T-helper 1 cell (primary cell): ENCODE data around the gene ADGRF3.
A peak's percentile ranks its signal among the peaks of the same experiment; 100 is the strongest.
"Not testable (repeated sequence)": the region's sequence is repeated elsewhere in the genome, so short reads cannot be mapped to it uniquely, and the experiment has no call there.

Experiments
- DNase-seq, 5 donors: peaks; one replicate each; pipeline ENCODE4 v3.0.0-alpha.2; 2012 to 2020

The ADGRF3 gene

DNA sequence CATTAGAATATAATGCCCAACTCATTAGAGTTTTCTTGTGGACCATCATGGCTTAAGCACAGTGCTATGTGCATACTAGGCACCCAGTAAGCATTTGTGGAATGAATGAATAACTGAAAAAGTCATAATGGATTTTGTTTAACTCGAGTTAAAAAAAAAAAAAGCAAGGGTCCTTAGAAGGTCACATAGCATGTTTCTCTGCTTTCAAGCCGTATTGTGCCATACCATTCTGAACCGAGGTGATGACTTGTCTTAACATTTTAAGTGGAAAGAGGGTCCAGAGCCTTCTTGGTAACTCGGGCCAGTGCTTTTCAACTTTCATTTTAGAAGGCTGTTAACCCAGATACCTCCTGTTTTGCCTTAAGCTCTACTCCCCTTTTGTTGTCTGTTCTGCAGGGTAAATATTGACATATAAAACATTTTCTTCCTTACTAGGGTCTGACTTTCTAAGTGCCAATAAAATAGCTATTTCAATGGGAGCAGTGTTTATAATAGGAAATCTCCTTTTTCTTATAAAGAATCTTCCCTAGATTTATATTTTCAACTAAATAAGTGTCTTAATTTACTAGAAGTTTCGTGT, 787 bp upstream of the ADGRF3 start:
- DNase-seq, result peak in 1 of 5 donors; percentile 16

GRCh38 chr2:26345545-26346453, 790 bp downstream of the ADGRF3 start, which contains the start of gene SELENOI:
SELENOI (plus strand) TSS chr2:26346143; CDS start chr2:26346233, 90 bp downstream.
- DNase-seq, result peak; percentile 98 to 99 (median 99)

- no peak for DNase-seq
Observed at GRCh38 chr2:26345283-26345544, 1.4 kb downstream of the ADGRF3 start.

DNA sequence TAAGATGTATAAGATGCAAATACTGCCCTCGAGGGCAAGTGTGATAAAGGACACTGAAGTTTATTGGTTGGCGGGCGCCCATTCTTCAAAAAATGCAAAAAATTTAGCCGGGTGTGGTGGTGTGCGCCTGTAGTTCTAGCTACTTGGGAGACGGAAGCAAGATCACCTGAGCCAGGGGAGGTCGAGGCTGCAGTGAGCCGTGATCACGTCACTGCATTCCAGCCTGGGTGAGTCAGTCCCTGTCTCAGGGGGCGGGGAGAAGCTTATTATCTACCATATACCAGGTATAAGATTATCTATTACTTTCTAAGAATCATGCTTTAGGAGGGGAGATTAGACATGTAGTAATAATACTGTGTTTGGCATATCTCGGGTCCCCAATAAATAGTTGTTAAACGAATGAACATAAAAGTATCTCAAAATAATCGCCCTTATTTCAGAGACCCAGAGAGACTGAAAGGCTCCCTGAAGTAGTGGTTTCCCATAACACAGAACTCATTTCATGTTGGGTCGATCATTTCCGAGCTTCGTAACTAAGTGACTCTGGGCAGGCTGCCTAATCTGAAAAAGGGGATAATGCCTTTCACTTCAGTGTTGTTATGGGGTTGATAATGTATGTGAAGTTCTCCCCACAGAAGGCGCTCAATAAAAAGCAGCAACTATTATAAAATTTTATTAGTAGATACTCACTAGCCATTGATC, 1.9 kb downstream of the ADGRF3 start:
- DNase-seq, result no peak

DNA sequence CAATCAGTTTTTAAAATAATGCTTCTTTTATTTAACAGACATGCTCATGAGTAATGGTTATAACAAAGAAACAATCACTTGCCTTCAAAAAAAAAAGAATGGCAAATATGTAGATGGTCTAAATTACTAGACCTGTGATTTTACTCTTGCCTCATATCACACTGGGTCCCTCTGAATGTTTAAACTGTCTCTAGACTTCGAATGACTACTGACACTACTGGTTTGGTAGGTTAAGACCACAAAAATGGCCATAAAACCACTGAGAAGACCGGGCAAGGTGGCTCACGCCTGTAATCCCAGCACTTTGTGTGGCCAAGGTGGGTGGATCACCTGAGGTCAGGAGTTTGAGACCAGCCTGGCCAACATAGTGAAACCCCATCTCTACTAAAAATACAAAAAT, 5.8 kb downstream of the ADGRF3 start:
- DNase-seq, result no peak

GRCh38 chr2:26337298-26337697, 9.3 kb downstream of the ADGRF3 start:
- DNase-seq, result no peak

DNA sequence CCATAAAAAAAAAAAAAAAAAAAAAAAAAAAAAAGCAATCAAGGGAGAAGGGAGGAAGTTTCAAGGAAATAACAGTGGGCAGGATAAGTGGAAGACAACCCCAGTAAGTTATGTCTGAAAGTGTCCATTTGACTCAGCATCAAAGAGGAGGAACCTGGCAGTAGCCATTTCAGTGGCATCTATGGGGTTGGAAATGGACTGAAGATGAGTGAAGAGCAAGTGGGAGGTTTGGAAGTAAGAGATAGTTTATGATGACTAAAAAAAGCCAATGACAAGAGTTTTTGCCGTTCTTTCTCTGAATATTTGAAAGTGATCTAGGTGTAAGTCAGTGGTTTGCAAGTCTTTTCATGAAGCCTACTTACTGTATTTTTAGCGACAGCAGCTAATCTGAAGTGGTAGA, 9.9 kb downstream of the ADGRF3 start:
- DNase-seq, result no peak

DNA sequence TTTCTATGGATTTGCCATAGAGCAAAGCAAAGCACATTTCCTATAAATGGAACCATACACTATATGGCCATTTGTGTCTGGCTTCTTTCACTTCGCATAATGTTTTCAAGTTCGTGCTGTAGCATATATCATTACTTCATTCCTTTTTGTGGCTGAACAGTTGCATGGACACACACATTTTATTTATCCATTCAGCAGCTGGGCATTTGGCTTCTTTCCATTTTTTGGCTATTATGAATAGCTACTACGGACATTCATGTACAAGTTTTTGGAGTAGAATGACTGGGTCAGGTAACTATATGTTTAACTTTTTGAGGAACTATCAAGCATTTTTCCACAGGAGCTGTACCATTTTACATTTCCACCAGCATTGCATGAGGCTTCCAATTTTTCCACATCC, 11.4 kb downstream of the ADGRF3 start:
- no peak for DNase-seq

DNA sequence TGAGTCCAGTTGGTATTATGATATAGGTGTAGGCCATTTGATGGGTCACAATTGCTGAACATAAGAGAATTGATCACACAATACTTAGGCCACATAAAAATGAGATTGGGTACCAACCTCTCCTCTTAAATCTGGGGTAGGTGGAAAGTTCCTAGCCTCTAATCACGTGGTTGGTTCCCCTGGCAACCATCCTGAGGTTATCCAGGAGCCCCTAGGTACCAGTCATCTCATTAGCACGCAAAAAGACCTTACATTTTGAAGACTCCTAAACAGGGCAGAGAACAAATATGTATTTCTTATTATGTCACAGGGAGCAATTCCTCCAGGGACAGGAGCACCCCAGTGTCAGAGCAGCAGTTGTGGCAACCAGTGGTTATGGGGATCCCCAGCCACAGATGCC, 13.3 kb downstream of the ADGRF3 start:
- no peak for DNase-seq

DNA sequence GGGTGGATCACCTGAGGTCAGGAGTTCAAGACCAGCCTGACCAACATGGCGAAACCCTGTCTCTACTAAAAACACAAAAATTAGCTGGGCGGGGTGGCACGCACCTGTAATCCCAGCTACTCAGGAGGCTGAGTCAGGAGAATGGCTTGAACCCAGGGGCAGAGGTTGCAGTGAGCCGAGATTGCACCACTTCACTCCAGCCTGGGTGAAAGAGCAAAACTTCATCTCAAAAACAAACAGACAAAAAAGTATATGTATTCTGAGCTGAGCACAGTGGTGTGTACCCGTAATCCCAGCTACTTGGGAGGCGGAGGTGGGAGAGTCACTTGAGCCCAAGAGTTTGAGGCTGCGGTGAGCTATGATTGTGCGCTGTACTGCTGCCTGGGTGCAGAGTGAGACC, 15.3 kb downstream of the ADGRF3 start:
- DNase-seq, result not testable (repeated sequence)

GRCh38 chr2:26330604-26331003, 16.0 kb downstream of the ADGRF3 start:
- no peak for DNase-seq

GRCh38 chr2:26330114-26330549, 16.5 kb downstream of the ADGRF3 start:
- DNase-seq, result peak; percentile 43 to 79 (median 63)

GRCh38 chr2:26329083-26329482, 17.5 kb downstream of the ADGRF3 start:
- DNase-seq, result not testable (repeated sequence)

DNA sequence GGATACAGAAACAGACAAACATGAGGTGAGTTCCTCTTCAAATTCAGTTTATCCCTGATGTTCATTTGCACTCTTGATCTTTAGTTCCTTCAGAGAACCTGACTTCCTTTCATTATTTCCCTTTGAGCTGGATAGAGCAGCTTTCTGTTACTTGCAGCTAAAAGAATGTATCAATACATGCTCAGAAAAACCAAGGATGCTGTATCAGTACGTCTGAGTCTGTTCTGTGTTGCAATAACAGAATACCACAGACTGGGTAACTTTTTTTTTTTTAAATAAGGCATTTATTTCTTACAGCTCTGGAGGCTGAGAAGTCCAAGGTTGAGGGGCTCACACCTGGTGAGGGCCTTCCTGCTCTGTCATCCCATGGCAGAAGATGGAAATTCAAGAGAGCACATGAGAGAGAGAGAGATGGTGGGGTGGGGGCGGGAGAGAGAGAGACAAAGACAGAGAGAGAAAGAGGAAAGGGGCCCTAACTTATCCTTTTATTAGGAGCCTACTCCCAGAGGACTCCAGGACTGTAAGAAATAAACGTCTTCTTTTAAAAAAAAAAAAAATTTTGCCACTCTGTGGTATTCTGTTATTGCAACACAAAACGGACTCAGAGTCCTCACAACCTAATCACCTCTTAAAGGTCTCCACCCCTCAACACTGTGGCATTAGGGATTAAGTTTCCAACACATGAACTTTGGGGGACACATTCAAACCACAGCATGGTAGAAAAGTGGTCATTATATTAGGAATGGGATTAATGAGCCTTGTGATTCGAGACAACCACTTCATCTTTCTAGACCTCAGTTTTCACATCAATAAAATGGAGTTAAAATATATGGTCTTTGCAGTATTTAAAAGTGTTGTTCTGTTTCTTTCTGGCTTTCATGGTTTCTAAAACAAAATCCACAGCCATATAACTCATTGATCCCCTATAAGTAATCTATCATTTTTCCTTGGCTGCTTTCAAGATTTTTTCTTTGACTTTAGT, 19.0 kb downstream of the ADGRF3 start:
- no peak for DNase-seq

DNA sequence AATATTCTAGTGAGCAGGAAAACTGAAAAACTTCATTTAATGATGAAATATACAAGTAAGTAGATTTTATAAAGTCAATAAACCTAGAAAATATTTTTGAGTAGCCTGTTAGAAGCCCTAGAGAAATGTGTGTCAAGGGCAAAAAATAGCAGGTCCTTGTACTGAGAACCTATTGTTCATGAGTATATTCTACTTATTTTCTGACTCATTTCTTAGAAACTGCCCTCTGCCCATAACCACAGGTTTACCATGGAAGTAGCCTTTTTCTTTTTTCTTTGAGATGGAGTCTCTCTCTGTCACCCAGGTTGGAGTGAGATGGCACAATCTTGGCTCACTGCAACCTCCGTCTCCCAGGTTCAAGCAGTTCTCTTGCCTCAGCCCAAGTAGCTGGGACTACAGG, 20.1 kb downstream of the ADGRF3 start:
- DNase-seq, result no peak

DNA sequence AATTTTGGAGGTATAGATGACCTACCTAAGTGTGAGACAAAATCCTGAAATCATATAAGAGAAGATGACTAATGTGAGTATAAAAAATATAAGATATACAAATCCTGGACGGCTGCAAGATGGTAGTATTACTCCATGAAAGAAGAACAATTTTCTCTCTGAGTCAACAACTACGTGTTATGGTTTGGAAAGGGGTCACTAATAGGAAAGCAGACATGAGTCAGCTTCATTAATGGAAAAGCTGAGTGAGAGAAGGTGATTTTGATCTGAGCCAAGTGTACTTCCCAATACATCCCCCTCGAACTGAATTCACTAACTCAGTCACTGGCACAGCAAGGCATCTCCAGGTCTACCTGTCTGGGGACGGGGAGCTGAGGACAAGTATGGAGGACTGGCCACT, 20.7 kb downstream of the ADGRF3 start:
- DNase-seq, result no peak

DNA sequence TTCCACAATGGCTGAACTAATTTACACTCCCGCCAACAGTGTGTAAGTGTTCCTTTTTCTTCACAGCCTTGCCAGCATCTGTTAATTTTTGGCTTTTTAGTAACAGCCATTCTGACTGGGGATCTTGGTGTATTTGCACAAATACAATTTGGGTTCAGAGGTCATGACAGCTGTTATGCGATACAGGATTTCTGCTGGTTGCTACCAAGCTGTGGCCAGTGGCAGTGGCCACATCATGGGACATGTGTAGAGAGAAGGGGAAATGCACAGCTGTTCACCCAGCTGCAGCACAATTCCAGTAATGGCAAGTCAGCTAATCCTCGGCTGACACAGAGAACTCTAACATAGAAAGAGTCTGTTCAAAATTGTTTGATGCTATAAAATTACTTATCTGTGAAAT, 21.7 kb downstream of the ADGRF3 start:
- no peak for DNase-seq

DNA sequence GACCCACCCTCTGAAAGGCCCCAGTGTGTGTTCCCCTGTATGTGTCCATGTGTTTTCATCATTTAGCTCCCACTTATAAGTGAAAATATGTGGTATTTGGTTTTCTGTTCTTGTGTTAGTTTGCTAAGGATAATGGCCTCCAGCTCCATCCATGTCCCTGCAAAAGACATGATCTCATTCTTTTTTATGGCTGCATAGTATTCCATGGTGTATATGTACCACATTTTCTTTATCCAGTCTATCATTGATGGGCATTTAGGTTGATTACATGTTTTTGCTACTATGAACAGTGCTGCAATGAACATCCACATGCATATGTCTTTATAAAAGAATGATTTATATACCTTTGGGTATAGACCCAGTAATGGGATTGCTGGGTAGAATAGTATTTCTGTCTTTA, 22.1 kb downstream of the ADGRF3 start:
- DNase-seq, result not testable (repeated sequence)

GRCh38 chr2:26318950-26319349, 27.6 kb downstream of the ADGRF3 start:
- DNase-seq, result no peak

- no peak for DNase-seq
Observed at GRCh38 chr2:26317377-26318105, 29.0 kb downstream of the ADGRF3 start.

- no peak for DNase-seq
Observed at GRCh38 chr2:26316845-26317244, 29.7 kb downstream of the ADGRF3 start.

DNA sequence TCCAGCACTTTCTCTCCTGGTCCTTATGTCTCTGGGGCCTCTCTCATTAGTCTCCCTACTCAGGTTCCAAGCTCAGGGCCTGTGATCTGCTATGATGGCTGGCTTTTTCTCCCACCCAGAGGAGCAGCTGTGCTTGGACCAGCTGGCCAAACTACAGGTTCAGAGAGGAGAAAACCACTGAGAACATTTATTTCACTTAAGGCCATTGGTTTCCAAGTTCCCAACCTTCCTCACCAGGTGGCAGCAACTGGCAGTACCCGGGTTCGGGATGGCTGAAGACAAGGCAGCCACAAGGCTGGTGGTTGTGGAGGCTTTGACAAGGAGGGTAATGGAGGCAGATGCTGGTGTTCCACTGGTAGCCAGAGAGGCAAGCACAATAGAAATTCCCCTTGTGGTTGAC, 30.5 kb downstream of the ADGRF3 start:
- DNase-seq, result no peak
